Fibroblast of lung (primary cell): Measurements from ENCODE around the gene COL11A1. TPM values are rescaled to one million over a fixed set of nuclear protein-coding genes. Genes with fewer than 3 reads are reported as not detected.

Source experiments
- DNase-seq, 2 donors: peaks; one replicate each; pipeline versions ENCODE4 v3.0.0 to v3.0.0-alpha.2; 2010; ENCODE audit warnings: low read depth in 2 of 2
- H2AFZ ChIP-seq: 2 replicates; pipeline ENCODE4 v1.5.1; 2012; ENCODE audit warnings: low read length, control low read depth, inconsistent platforms
- H3K27ac ChIP-seq: 2 replicates; pipeline ENCODE4 v1.5.1; 2011; ENCODE audit warnings: low read length, control low read depth; ENCODE audit not compliant: insufficient read depth
- H3K27me3 ChIP-seq: 2 replicates; pipeline ENCODE4 v1.5.1; 2011; ENCODE audit warnings: mild to moderate bottlenecking, low read length; ENCODE audit not compliant: control insufficient read depth, insufficient read depth
- H3K36me3 ChIP-seq: 2 replicates; pipeline ENCODE4 v1.5.1; 2011; ENCODE audit warnings: low read length; ENCODE audit not compliant: control insufficient read depth, insufficient read depth
- H3K4me1 ChIP-seq: 2 replicates; pipeline ENCODE4 v1.5.1; 2011; ENCODE audit warnings: low read length; ENCODE audit not compliant: control insufficient read depth, insufficient read depth; ENCODE audit errors: extremely low read depth
- H3K4me2 ChIP-seq: 2 replicates; pipeline ENCODE4 v1.5.1; 2011; ENCODE audit warnings: low read length, control low read depth; ENCODE audit not compliant: insufficient read depth; ENCODE audit errors: extremely low read depth
- H3K4me3 ChIP-seq, 4 experiments: fragments of 200-600 bp in 1 of 4; sonication (generic) in 1 of 4; replicated peaks in 1 of 4; 2 replicates each; pipeline ENCODE4 v1.5.1; 2011 to 2016; ENCODE audit warnings: low read length in 4 of 4, low read depth in 3 of 4, mild to moderate bottlenecking in 3 of 4, control low read depth in 2 of 4, inconsistent platforms in 1 of 4, mixed read lengths in 1 of 4; ENCODE audit not compliant: insufficient read depth in 1 of 4; ENCODE audit errors: control extremely low read depth in 1 of 4
- H3K79me2 ChIP-seq: 2 replicates; pipeline ENCODE4 v1.5.1; 2012; ENCODE audit warnings: mild to moderate bottlenecking, low read length, inconsistent platforms; ENCODE audit not compliant: control insufficient read depth, insufficient read depth
- H3K9ac ChIP-seq: 2 replicates; pipeline ENCODE4 v1.5.1; 2011; ENCODE audit warnings: mild to moderate bottlenecking, low read length, control low read depth; ENCODE audit not compliant: insufficient read depth
- H3K9me3 ChIP-seq: 2 replicates; pipeline ENCODE4 v1.5.1; 2012; ENCODE audit warnings: low read depth, low read length; ENCODE audit not compliant: control insufficient read depth, insufficient read depth
- H4K20me1 ChIP-seq: 2 replicates; pipeline ENCODE4 v1.5.1; 2011; ENCODE audit warnings: low read length; ENCODE audit not compliant: control insufficient read depth, insufficient read depth; ENCODE audit errors: extremely low read depth
- CTCF ChIP-seq, 2 donors: IDR thresholded peaks in 1 of 2; conservative IDR thresholded peaks in 1 of 2; 1 replicate in 1 of 2; 2 replicates in 1 of 2; pipeline ENCODE4 v1.5.1; 2011 to 2012; ENCODE audit warnings: low read length in 2 of 2, control low read depth in 1 of 2, inconsistent platforms in 1 of 2, low read depth in 1 of 2, mild to moderate bottlenecking in 1 of 2
- EZH2 ChIP-seq: IDR thresholded peaks from 2 replicates; pipeline ENCODE4 v1.5.1; 2012; ENCODE audit warnings: low read length, control low read depth, mild to moderate bottlenecking; ENCODE audit errors: missing control alignments
- polyA plus RNA-seq, 2 donors: library from polyadenylated mRNA; depleted of rRNA in 1 of 2; stranded (reverse) in 1 of 2; unstranded in 1 of 2; fragments of >200 nt; gene quantifications; 2 replicates each; pipeline ENCODE4 v1.2.1, GENCODE V29; 2011 to 2012; ENCODE audit warnings: missing spikeins in 1 of 2
- total RNA-seq: library from RNA; depleted of rRNA; stranded (reverse); fragments of >200 nt; gene quantifications from 2 replicates; pipeline ENCODE4 v1.2.1, GENCODE V29; 2014

COL11A1 gene
- total and polyA plus RNA-seq, 2 donors (not counting 1 experiment from before 2014, with no cell fraction given): 2.6 to 8.9 TPM

GRCh38 chr1:103024051-103024450, 84.3 kb downstream of the COL11A1 start:
- H3K79me2 ChIP-seq: no peaks in the 10 kb centered on the region
- H3K4me2 ChIP-seq: no peak overlapping the region
- no peak overlapping the region for H3K4me3 ChIP-seq
- no peak overlapping the region for H2AFZ ChIP-seq
- H3K27me3 ChIP-seq: no peaks in the 10 kb centered on the region
- DNase-seq: no peak
- H4K20me1 ChIP-seq: no peaks in the 10 kb centered on the region
- no peak overlapping the region for H3K9ac ChIP-seq
- H3K9me3 ChIP-seq: no peaks in the 10 kb centered on the region
- H3K27ac ChIP-seq: no peak overlapping the region
- no peaks in the 10 kb centered on the region for H3K36me3 ChIP-seq
- no peak for TF ChIP-seq CTCF (conservative IDR thresholded peaks at IDR 0.05 in 1 of 2, IDR thresholded peaks at IDR 0.05 in 1 of 2; ENCODE audit: low read depth in 1 of 2, low read length in 2 of 2)
- no peak for TF ChIP-seq EZH2
- H3K4me1 ChIP-seq: no peaks in the 10 kb centered on the region

- Histone ChIP-seq H3K9ac (no peak overlapping the region), H3K27me3 (no peaks in the 10 kb centered on the region), H3K4me1 (no peaks in the 10 kb centered on the region), H3K79me2 (no peaks in the 10 kb centered on the region), H4K20me1 (no peaks in the 10 kb centered on the region), H3K36me3 (no peaks in the 10 kb centered on the region), H3K4me2 (no peak overlapping the region), H3K9me3 (no peaks in the 10 kb centered on the region), H3K4me3 (no peak overlapping the region), H3K27ac (no peak overlapping the region), H2AFZ (no peak overlapping the region)
- TF ChIP-seq EZH2: no peak
- TF ChIP-seq CTCF (conservative IDR thresholded peaks at IDR 0.05 in 1 of 2, IDR thresholded peaks at IDR 0.05 in 1 of 2; ENCODE audit: low read depth in 1 of 2, low read length in 2 of 2): no peak
- no peak for DNase-seq
Measured at GRCh38 chr1:103002005-103002404, 106.3 kb downstream of the COL11A1 start.

GRCh38 chr1:102978874-102979273, 129.4 kb downstream of the COL11A1 start:
- no peaks in the 10 kb centered on the region for H4K20me1 ChIP-seq
- H3K27ac ChIP-seq: no peak overlapping the region
- H3K9ac ChIP-seq: no peak overlapping the region
- H2AFZ ChIP-seq: no peak overlapping the region
- H3K36me3 ChIP-seq: no peaks in the 10 kb centered on the region
- no peak overlapping the region for H3K4me3 ChIP-seq
- H3K27me3 ChIP-seq: no peaks in the 10 kb centered on the region
- H3K4me2 ChIP-seq: no peak overlapping the region
- no peaks in the 10 kb centered on the region for H3K79me2 ChIP-seq
- no peak for DNase-seq
- H3K9me3 ChIP-seq: no peaks in the 10 kb centered on the region
- no peaks in the 10 kb centered on the region for H3K4me1 ChIP-seq
- TF ChIP-seq CTCF (conservative IDR thresholded peaks at IDR 0.05 in 1 of 2, IDR thresholded peaks at IDR 0.05 in 1 of 2; ENCODE audit: low read depth in 1 of 2, low read length in 2 of 2): no peak
- no peak for TF ChIP-seq EZH2
